ENCODE measurements around the gene FLRT1.

FLRT1 gene

GRCh38 chr11:64007629-64008282 lies 28.0 kb upstream of the FLRT1 start:
- TF ChIP-seq CTCF (IDR thresholded peaks at IDR 0.05) (peak; percentile 32), ZFX (IDR thresholded peaks at IDR 0.05; ENCODE audit: borderline replicate concordance) (no peak)
- peak overlapping the region; percentile 94 for H3K27ac ChIP-seq

- TF ChIP-seq ZFX (IDR thresholded peaks at IDR 0.05; ENCODE audit: borderline replicate concordance) = no peak
- TF ChIP-seq CTCF (IDR thresholded peaks at IDR 0.05) = no peak
- H3K27ac ChIP-seq = peak overlapping the region; percentile 94
Observed at GRCh38 chr11:64008283-64008913, 27.3 kb upstream of the FLRT1 start.

- H3K27ac ChIP-seq = peak overlapping the region; percentile 94
Observed at GRCh38 chr11:64008914-64009633, 26.7 kb upstream of the FLRT1 start.

GRCh38 chr11:64009710-64010109 lies 26.0 kb upstream of the FLRT1 start:
- TF ChIP-seq CTCF (IDR thresholded peaks at IDR 0.05) (no peak), ZFX (IDR thresholded peaks at IDR 0.05; ENCODE audit: borderline replicate concordance) (no peak)
- peak overlapping the region; percentile 94 for H3K27ac ChIP-seq

More at GRCh38 chr11:64008914-64009633, 26.7 kb upstream of the FLRT1 start:
- TF ChIP-seq ZFX (IDR thresholded peaks at IDR 0.05; ENCODE audit: borderline replicate concordance) (no peak), CTCF (IDR thresholded peaks at IDR 0.05) (no peak)

- H3K27ac ChIP-seq = peak overlapping the region; percentile 60
- TF ChIP-seq CTCF (IDR thresholded peaks at IDR 0.05) = no peak
- TF ChIP-seq ZFX (IDR thresholded peaks at IDR 0.05; ENCODE audit: borderline replicate concordance) = no peak
Observed at GRCh38 chr11:64010783-64011182, 24.9 kb upstream of the FLRT1 start.

- peak overlapping the region; percentile 60 for H3K27ac ChIP-seq
- TF ChIP-seq ZFX (IDR thresholded peaks at IDR 0.05; ENCODE audit: borderline replicate concordance) = no peak
Observed at GRCh38 chr11:64011371-64011770, 24.4 kb upstream of the FLRT1 start.

- TF ChIP-seq ZFX (IDR thresholded peaks at IDR 0.05; ENCODE audit: borderline replicate concordance) = no peak
Observed at GRCh38 chr11:64013141-64013896, 22.4 kb upstream of the FLRT1 start.

More at GRCh38 chr11:64013141-64013896, 22.4 kb upstream of the FLRT1 start:
- peak overlapping the region; percentile 34; the same call in 1 of the 2 replicates for H3K27ac ChIP-seq

Data from 22Rv1 (cell line).